IMR-90 (cell line): ENCODE measurements around the gene PSMG4. TPM values are rescaled to one million over a fixed set of nuclear protein-coding genes. Genes with fewer than 3 reads are reported as not detected.

Source experiments
- ATAC-seq: fragments of 200-7000 bp; cut with Tn5 transposase; 2 replicates; pipeline ENCODE4 v1.9.1; 2020; ENCODE audit warnings: low read depth, mild to moderate bottlenecking, moderate library complexity
- BruUV-seq: library from RNA; stranded (reverse); fragments of 400-500 nt; replicated peaks from 2 replicates; lab custom pipeline; 2021; lab: Mats Ljungman, UMichigan
- CTCF ChIA-PET: fragments of 300-600 bp; formaldehyde crosslinking; extraction: SDS; loops from one replicate; lab custom pipeline; 2021; ENCODE audit warnings: antibody characterized with exemption; lab: Yijun Ruan, JAX
- POLR2A ChIA-PET: fragments of 300-600 bp; sonication (Branson Sonifier 250); formaldehyde crosslinking; loops from one replicate; lab custom pipeline; 2022; ENCODE audit warnings: antibody characterized with exemption; ENCODE audit not compliant: unreplicated experiment; lab: Charles Lee
- DNase-seq: peaks from one replicate; pipeline ENCODE4 v3.0.0; 2013
- H2AFZ ChIP-seq: replicated peaks from 2 replicates; pipeline ENCODE3; 2013; ENCODE audit warnings: low read length, mild to moderate bottlenecking; ENCODE audit not compliant: poor library complexity
- H2AK5ac ChIP-seq: 2 replicates; pipeline ENCODE4 v1.6.1; 2013; ENCODE audit warnings: low read depth, low read length, inconsistent platforms
- H2AK9ac ChIP-seq: replicated peaks from 2 replicates; pipeline ENCODE3; 2013; ENCODE audit warnings: mild to moderate bottlenecking, low read depth, low read length, moderate library complexity; ENCODE audit not compliant: poor library complexity
- H2BK120ac ChIP-seq: 2 replicates; pipeline ENCODE4 v1.6.1; 2013; ENCODE audit warnings: low read depth, low read length, inconsistent platforms
- H2BK15ac ChIP-seq: 3 replicates; pipeline ENCODE4 v1.6.1; 2013; ENCODE audit warnings: low read depth, low read length, inconsistent platforms
- H2BK20ac ChIP-seq: 2 replicates; pipeline ENCODE4 v1.6.1; 2013; ENCODE audit warnings: low read depth, mild to moderate bottlenecking, inconsistent platforms, low read length, moderate library complexity
- H2BK5ac ChIP-seq: 2 replicates; pipeline ENCODE4 v1.6.1; 2013; ENCODE audit warnings: mild to moderate bottlenecking, low read depth, low read length, inconsistent platforms; ENCODE audit not compliant: poor library complexity, severe bottlenecking
- H3K14ac ChIP-seq: replicated peaks from 2 replicates; pipeline ENCODE4 v1.6.1; 2013; ENCODE audit warnings: low read depth, low read length, inconsistent platforms
- H3K18ac ChIP-seq: 2 replicates; pipeline ENCODE4 v1.6.1; 2013; ENCODE audit warnings: low read depth, low read length, control low read depth
- H3K23ac ChIP-seq: 2 replicates; pipeline ENCODE4 v1.6.1; 2013; ENCODE audit warnings: low read depth, low read length, inconsistent platforms
- H3K27ac ChIP-seq: 2 replicates; pipeline ENCODE4 v1.5.1; 2013; ENCODE audit warnings: mild to moderate bottlenecking, control low read depth, low read length; ENCODE audit not compliant: insufficient read depth
- H3K27me3 ChIP-seq: 2 replicates; pipeline ENCODE4 v1.6.1; 2013; ENCODE audit warnings: low read length; ENCODE audit not compliant: control insufficient read depth, insufficient read depth
- H3K36me3 ChIP-seq: 2 replicates; pipeline ENCODE4 v1.6.1; 2013; ENCODE audit warnings: low read length, mixed read lengths; ENCODE audit not compliant: control insufficient read depth, insufficient read depth
- H3K4ac ChIP-seq: 2 replicates; pipeline ENCODE4 v1.6.1; 2013; ENCODE audit warnings: low read depth, low read length, inconsistent platforms
- H3K4me1 ChIP-seq: 2 replicates; pipeline ENCODE4 v1.6.1; 2013; ENCODE audit warnings: low read length, mixed read lengths; ENCODE audit not compliant: control insufficient read depth, insufficient read depth
- H3K4me2 ChIP-seq: 2 replicates; pipeline ENCODE4 v1.6.1; 2013; ENCODE audit warnings: low read depth, mild to moderate bottlenecking, control low read depth, low read length, moderate library complexity
- H3K4me3 ChIP-seq: 2 replicates; pipeline ENCODE4 v1.5.1; 2013; ENCODE audit warnings: low read depth, mild to moderate bottlenecking, control low read depth, low read length, moderate library complexity; ENCODE audit not compliant: insufficient read depth
- H3K56ac ChIP-seq: 2 replicates; pipeline ENCODE4 v1.6.1; 2013; ENCODE audit warnings: low read length, inconsistent platforms; ENCODE audit not compliant: insufficient read depth; ENCODE audit errors: extremely low read depth
- H3K79me1 ChIP-seq, 2 experiments: 2 replicates each; pipeline ENCODE4 v1.6.1; 2013; ENCODE audit warnings: low read length in 2 of 2, inconsistent platforms in 1 of 2, low read depth in 1 of 2
- H3K9ac ChIP-seq: 2 replicates; pipeline ENCODE4 v1.6.1; 2013; ENCODE audit warnings: low read depth, low read length, control low read depth
- H3K9me1 ChIP-seq: 2 replicates; pipeline ENCODE4 v1.6.1; 2013; ENCODE audit warnings: low read length, inconsistent platforms; ENCODE audit not compliant: insufficient read depth
- H3K9me3 ChIP-seq: 2 replicates; pipeline ENCODE4 v1.6.1; 2013; ENCODE audit warnings: low read length; ENCODE audit not compliant: control insufficient read depth, insufficient read depth
- H4K20me1 ChIP-seq: 2 replicates; pipeline ENCODE4 v1.6.1; 2013; ENCODE audit warnings: low read length, inconsistent platforms; ENCODE audit not compliant: insufficient read depth
- H4K5ac ChIP-seq: 2 replicates; pipeline ENCODE4 v1.6.1; 2013; ENCODE audit warnings: mild to moderate bottlenecking, low read depth, low read length, control low read depth
- H4K8ac ChIP-seq, 2 experiments: 2 replicates each; pipeline ENCODE4 v1.6.1; 2013; ENCODE audit warnings: low read depth in 2 of 2, low read length in 2 of 2, control low read depth in 1 of 2, inconsistent platforms in 1 of 2
- H4K91ac ChIP-seq: 2 replicates; pipeline ENCODE4 v1.6.1; 2013; ENCODE audit warnings: low read depth, low read length, inconsistent platforms; ENCODE audit not compliant: insufficient read depth
- FOS ChIP-seq: fragments of 150-350 bp; IDR thresholded peaks from 2 replicates; pipeline ENCODE4 v1.6.1; 2016; ENCODE audit warnings: low read depth, low read length
- WGBS, 2 experiments: methylation state at CpG; one replicate each; pipeline versions ENCODE4 v1.1.5 to v1.1.7; 2013; ENCODE audit warnings: missing lambda C conversion rate in 2 of 2; ENCODE audit not compliant: insufficient read length in 1 of 2; ENCODE audit errors: extremely low coverage in 2 of 2; 5-methylcytosine and 5-hydroxymethylcytosine counted together
- dilution Hi-C: fragments of 300-500 bp; cut with HindIII; formaldehyde crosslinking; loops from one replicate; pipeline ENCODE4 v1.14.3; 2018; ENCODE audit warnings: low sequenced_read_pairs; ENCODE audit not compliant: unreplicated experiment
- in situ Hi-C: fragments of 300-500 bp; cut with MboI; formaldehyde crosslinking; loops from 3 replicates; pipeline ENCODE4 v1.14.3; 2019; ENCODE audit warnings: low sequenced_read_pairs, inconsistent platforms, mixed read lengths
- intact Hi-C: fragments of 100-400 bp; cut with micrococcal nuclease; formaldehyde crosslinking; loops from 2 replicates; pipeline ENCODE4 v1.10.0; 2022
- polyA plus RNA-seq, 3 experiments: library from polyadenylated mRNA; depleted of rRNA; stranded (reverse); fragments of >200 nt; gene quantifications; 2 replicates each; pipeline ENCODE4 v1.2.3, GENCODE V29; 2012; ENCODE audit warnings: low replicate concordance in 1 of 3
- total RNA-seq: library from RNA; depleted of rRNA; stranded (reverse); fragments of >200 nt; gene quantifications from 2 replicates; pipeline ENCODE4 v1.2.3, GENCODE V29; 2012

PSMG4 gene
- total and polyA plus RNA-seq, 2 of the 4 experiments (the other 2 are of a cell fraction) = 5.6 to 13.4 TPM

GRCh38 chr6:3297006-3297405 is 38.3 kb downstream of the PSMG4 start:
- intact Hi-C loops (no loop called here), dilution Hi-C loops (no loop called here), in situ Hi-C loops (no loop called here)
- Histone ChIP-seq H3K4ac (no peak overlapping the region), H3K18ac (no peak overlapping the region), H3K4me1 (no peaks in the 10 kb centered on the region), H3K23ac (no peak overlapping the region), H3K9ac (no peak overlapping the region), H2AFZ (no peak overlapping the region), H3K79me1 (no peaks in the 10 kb centered on the region), H2AK5ac (no peak overlapping the region), H3K9me3 (peaks cover 3% of the 10 kb centered on the region), H2BK5ac (no peak overlapping the region), H4K8ac (no peak overlapping the region), H3K4me3 (no peak overlapping the region), H4K5ac (no peak overlapping the region), H3K9me1 (no peaks in the 10 kb centered on the region), H3K36me3 (no peaks in the 10 kb centered on the region), H3K14ac (no peak overlapping the region), H3K27ac (no peak overlapping the region), H3K4me2 (no peak overlapping the region), H3K56ac (no peak overlapping the region), H4K91ac (no peak overlapping the region), H3K27me3 (peaks cover 20% of the 10 kb centered on the region), H2BK20ac (no peak overlapping the region), H2BK120ac (no peak overlapping the region), H4K20me1 (no peaks in the 10 kb centered on the region), H2AK9ac (no peak overlapping the region), H2BK15ac (no peak overlapping the region)
- POLR2A ChIA-PET = no interaction called here
- CTCF ChIA-PET = no interaction called here
- DNase-seq (peak; percentile 15), ATAC-seq (no peak)
- no TSS peak for BruUV-seq
- 83% methylated on average over 6 of the region's 9 CpGs; no CpG with 5 or more reads in 1 of the 2 experiments for WGBS, 2 experiments
- no peak for TF ChIP-seq FOS
